Lower leg skin (tissue), 4 donors: Measurements from ENCODE around the gene SBK2. TPM values are rescaled to one million over a fixed set of nuclear protein-coding genes. Genes with fewer than 3 reads are reported as not detected.

ENCODE experiments used
- DNase-seq, 2 donors: peaks; one replicate each; pipeline ENCODE4 v3.0.0-alpha.2; 2019; ENCODE audit warnings: low spot score in 2 of 2
- H3K4me3 ChIP-seq: fragments of 200-600 bp; sonication (generic); 2 replicates; pipeline ENCODE4 v1.5.1; 2017; ENCODE audit warnings: mild to moderate bottlenecking, low read depth; ENCODE audit not compliant: poor library complexity, severe bottlenecking
- CTCF ChIP-seq, 3 donors: fragments of 450-650 bp; IDR thresholded peaks; one replicate each; pipeline ENCODE4 v1.5.1; 2016; ENCODE audit warnings: antibody characterized with exemption in 3 of 3, mild to moderate bottlenecking in 3 of 3, moderate library complexity in 2 of 3
- POLR2A ChIP-seq, 2 donors: fragments of 450-650 bp; IDR thresholded peaks; one replicate each; pipeline ENCODE4 v1.6.1; 2016 to 2017; ENCODE audit warnings: antibody characterized with exemption in 2 of 2, mild to moderate bottlenecking in 1 of 2, moderate library complexity in 1 of 2
- WGBS, 2 donors: methylation state at CpG; one replicate each; pipeline ENCODE4 v1.1.5; 2018; 5-methylcytosine and 5-hydroxymethylcytosine counted together
- intact Hi-C: fragments of 100-400 bp; cut with DNase I; formaldehyde crosslinking; loops from one replicate; pipeline ENCODE4 v1.15.0; 2023; ENCODE audit warnings: low total_unique reads
- total RNA-seq, 4 donors: library from RNA; depleted of rRNA; stranded (reverse); fragments of >200 nt; gene quantifications; one replicate each; pipeline ENCODE4 v1.1.0, GENCODE V29; 2016

The SBK2 gene
- total RNA-seq, 4 donors from 2014 or later: not detected

- H3K4me3 ChIP-seq: no peak overlapping the region
- no peak for TF ChIP-seq POLR2A (IDR thresholded peaks at IDR 0.05)
- TF ChIP-seq CTCF (IDR thresholded peaks at IDR 0.05): no peak
- no peak for DNase-seq
- intact Hi-C loops: no loop called here
- WGBS, 2 donors: 70 to 77% methylated on average over 9 of the region's 9 CpGs
These were observed 22.8 kb upstream of the SBK2 start for GRCh38 chr19:55559684-55560083.

GRCh38 chr19:55554741-55555152 is 17.8 kb upstream of the SBK2 start:
- intact Hi-C loops: no loop called here
- no peak overlapping the region for H3K4me3 ChIP-seq
- TF ChIP-seq POLR2A (IDR thresholded peaks at IDR 0.05) (no peak), CTCF (IDR thresholded peaks at IDR 0.05) (no peak)
- DNase-seq: no peak
- 58 to 74% methylated on average over 8 of the region's 8 CpGs for WGBS, 2 donors

GRCh38 chr19:55554302-55554701 is 17.4 kb upstream of the SBK2 start:
- WGBS, 2 donors: 88 to 93% methylated on average over 9 of the region's 9 CpGs
- no peak for DNase-seq
- H3K4me3 ChIP-seq: no peak overlapping the region
- TF ChIP-seq CTCF (IDR thresholded peaks at IDR 0.05) (no peak), POLR2A (IDR thresholded peaks at IDR 0.05) (no peak)
- intact Hi-C loops: no loop called here

GRCh38 chr19:55553217-55554182 is 16.6 kb upstream of the SBK2 start:
- no peak overlapping the region for H3K4me3 ChIP-seq
- TF ChIP-seq POLR2A (IDR thresholded peaks at IDR 0.05): no peak
- TF ChIP-seq CTCF (IDR thresholded peaks at IDR 0.05): no peak
- intact Hi-C loops: no loop called here
- no peak for DNase-seq
- 54 to 55% methylated on average over 13 of the region's 13 CpGs for WGBS, 2 donors

- 44 to 53% methylated on average over 13 of the region's 13 CpGs for WGBS, 2 donors
- intact Hi-C loops: no loop called here
- no peak overlapping the region for H3K4me3 ChIP-seq
- DNase-seq: no peak
- TF ChIP-seq CTCF (IDR thresholded peaks at IDR 0.05): no peak
- no peak for TF ChIP-seq POLR2A (IDR thresholded peaks at IDR 0.05)
These were observed 15.7 kb upstream of the SBK2 start for GRCh38 chr19:55552620-55553019.
